Sigmoid colon (tissue), 4 donors: ENCODE data around the gene ATG9B.

Source experiments
- EP300 ChIP-seq, 4 donors: sonication (generic); formaldehyde crosslinking; IDR thresholded peaks; one replicate each; pipeline ENCODE4 v1.6.1; 2017; ENCODE audit warnings: antibody characterized with exemption in 4 of 4
- POLR2A ChIP-seq, 2 donors: fragments of 450-650 bp; IDR thresholded peaks; one replicate each; pipeline ENCODE4 v1.6.1; 2016; ENCODE audit warnings: antibody characterized with exemption in 2 of 2, mild to moderate bottlenecking in 2 of 2, moderate library complexity in 2 of 2
- POLR2AphosphoS5 ChIP-seq, 4 donors: sonication (generic); formaldehyde crosslinking; IDR thresholded peaks; one replicate each; pipeline ENCODE4 v1.6.1; 2017; ENCODE audit warnings: antibody characterized with exemption in 4 of 4
- TF ChIP-seq, protein P1 (sequence below), 4 experiments: fragments of 450-650 bp in 3 of 4; fragments of 200-600 bp in 1 of 4; IDR thresholded peaks; one replicate each; pipeline ENCODE4 v1.5.1; 2016 to 2019; ENCODE audit warnings: antibody characterized with exemption in 4 of 4, mild to moderate bottlenecking in 3 of 4, moderate library complexity in 2 of 4

DNA sequence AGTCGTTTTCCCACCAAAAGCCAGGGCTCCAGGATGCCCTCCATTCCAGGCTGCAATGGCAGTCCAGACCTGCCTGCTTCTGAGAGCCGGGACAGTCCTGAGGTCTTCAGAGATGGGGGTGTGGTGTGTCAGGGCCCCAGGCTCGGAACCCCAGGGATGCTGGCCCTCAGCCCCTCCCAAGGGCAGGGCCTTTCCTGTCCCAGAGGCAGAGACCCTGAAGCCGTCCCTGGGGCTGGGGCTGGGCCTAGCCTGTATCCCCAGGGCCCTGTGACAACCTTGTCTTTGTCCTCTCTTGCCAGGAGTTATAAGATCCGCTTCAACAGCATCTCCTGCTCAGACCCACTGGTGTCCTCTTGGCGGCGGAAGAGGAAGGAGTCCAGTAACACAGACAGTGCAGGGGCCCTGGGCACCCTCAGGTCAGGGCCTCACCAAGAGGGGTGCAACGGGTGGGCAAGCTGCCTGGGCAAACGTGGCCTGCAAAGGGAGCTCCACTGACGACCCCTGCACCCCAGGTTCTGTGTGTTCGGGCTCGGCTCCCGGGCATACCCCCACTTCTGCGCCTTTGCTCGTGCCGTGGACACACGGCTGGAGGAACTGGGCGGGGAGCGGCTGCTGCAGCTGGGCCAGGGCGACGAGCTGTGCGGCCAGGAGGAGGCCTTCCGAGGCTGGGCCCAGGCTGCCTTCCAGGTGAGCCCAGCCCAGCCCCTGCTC is 17.5 kb downstream of the ATG9B start:
- no peak for TF ChIP-seq EP300 (IDR thresholded peaks at IDR 0.05)
- TF ChIP-seq, protein P1, sequence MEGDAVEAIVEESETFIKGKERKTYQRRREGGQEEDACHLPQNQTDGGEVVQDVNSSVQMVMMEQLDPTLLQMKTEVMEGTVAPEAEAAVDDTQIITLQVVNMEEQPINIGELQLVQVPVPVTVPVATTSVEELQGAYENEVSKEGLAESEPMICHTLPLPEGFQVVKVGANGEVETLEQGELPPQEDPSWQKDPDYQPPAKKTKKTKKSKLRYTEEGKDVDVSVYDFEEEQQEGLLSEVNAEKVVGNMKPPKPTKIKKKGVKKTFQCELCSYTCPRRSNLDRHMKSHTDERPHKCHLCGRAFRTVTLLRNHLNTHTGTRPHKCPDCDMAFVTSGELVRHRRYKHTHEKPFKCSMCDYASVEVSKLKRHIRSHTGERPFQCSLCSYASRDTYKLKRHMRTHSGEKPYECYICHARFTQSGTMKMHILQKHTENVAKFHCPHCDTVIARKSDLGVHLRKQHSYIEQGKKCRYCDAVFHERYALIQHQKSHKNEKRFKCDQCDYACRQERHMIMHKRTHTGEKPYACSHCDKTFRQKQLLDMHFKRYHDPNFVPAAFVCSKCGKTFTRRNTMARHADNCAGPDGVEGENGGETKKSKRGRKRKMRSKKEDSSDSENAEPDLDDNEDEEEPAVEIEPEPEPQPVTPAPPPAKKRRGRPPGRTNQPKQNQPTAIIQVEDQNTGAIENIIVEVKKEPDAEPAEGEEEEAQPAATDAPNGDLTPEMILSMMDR (IDR thresholded peaks at IDR 0.05): no peak
- no peak for TF ChIP-seq POLR2A (IDR thresholded peaks at IDR 0.05)
- TF ChIP-seq POLR2AphosphoS5 (IDR thresholded peaks at IDR 0.05): no peak
